Lung (tissue), 12 donors: ENCODE measurements around the gene CCDC149. TPM values are rescaled to one million over a fixed set of nuclear protein-coding genes. Genes with fewer than 3 reads are reported as not detected.

Source experiments
- ATAC-seq: fragments of 200-7000 bp; cut with Tn5 transposase; one replicate; pipeline ENCODE4 v1.9.1; 2020; ENCODE audit warnings: moderate number of reproducible peaks; ENCODE audit not compliant: insufficient read depth, low FRiP score
- DNase-seq, 3 donors: peaks; one replicate each; pipeline ENCODE4 v3.0.0-alpha.2; 2013 to 2017
- H3K27ac ChIP-seq, 2 donors: one replicate each; pipeline ENCODE4 v1.5.1; 2013; ENCODE audit warnings: mild to moderate bottlenecking in 2 of 2, moderate library complexity in 2 of 2, control low read depth in 1 of 2, inconsistent platforms in 1 of 2, low read depth in 1 of 2, low read length in 1 of 2
- H3K27me3 ChIP-seq, 3 donors: one replicate each; pipeline ENCODE4 v1.5.1; 2013; ENCODE audit warnings: low read length in 2 of 3; ENCODE audit not compliant: control insufficient read depth in 3 of 3, insufficient read depth in 3 of 3
- H3K36me3 ChIP-seq, 4 donors: one replicate each; pipeline ENCODE4 v1.5.1; 2013; ENCODE audit warnings: low read length in 4 of 4, mild to moderate bottlenecking in 1 of 4, moderate library complexity in 1 of 4; ENCODE audit not compliant: control insufficient read depth in 4 of 4, insufficient read depth in 4 of 4
- H3K4me1 ChIP-seq, 5 donors: one replicate each; pipeline ENCODE4 v1.5.1; 2013; ENCODE audit warnings: low read length in 5 of 5, mild to moderate bottlenecking in 2 of 5, moderate library complexity in 1 of 5; ENCODE audit not compliant: control insufficient read depth in 5 of 5, insufficient read depth in 5 of 5
- H3K4me3 ChIP-seq: one replicate; pipeline ENCODE4 v1.5.1; 2013; ENCODE audit warnings: mild to moderate bottlenecking, control low read depth, moderate library complexity
- H3K9ac ChIP-seq, 2 donors: one replicate each; pipeline ENCODE4 v1.5.1; 2013; ENCODE audit warnings: low read length in 2 of 2, control low read depth in 1 of 2; ENCODE audit not compliant: insufficient read depth in 1 of 2
- H3K9me3 ChIP-seq, 4 donors: one replicate each; pipeline ENCODE4 v1.5.1; 2013; ENCODE audit warnings: low read length in 3 of 4, mild to moderate bottlenecking in 1 of 4, moderate library complexity in 1 of 4; ENCODE audit not compliant: control insufficient read depth in 4 of 4, insufficient read depth in 3 of 4
- CTCF ChIP-seq: IDR thresholded peaks from 2 replicates; pipeline ENCODE4 v1.5.1; 2012; ENCODE audit warnings: mild to moderate bottlenecking; ENCODE audit errors: control extremely low read depth, extremely low read depth
- WGBS, 2 donors: extraction: QIAGEN DNeasy Blood & Tissue Kit; methylation state at CpG; one replicate each; pipeline ENCODE4 v1.1.7; 2013; 5-methylcytosine and 5-hydroxymethylcytosine counted together
- polyA plus RNA-seq, 2 donors: library from polyadenylated mRNA; stranded (reverse); fragments of 200-250 nt; gene quantifications; one replicate each; pipeline ENCODE4 v1.2.1, GENCODE V29; 2013
- total RNA-seq, 2 donors: library from RNA; depleted of rRNA in 1 of 2; stranded (reverse); fragments of >200 nt in 1 of 2; gene quantifications; one replicate each; pipeline ENCODE4 v1.2.1, GENCODE V29; 2014 to 2021
- donor health status: control.
- donor health status: control.
- donor health status: Bipolar disorder and iron deficiency.
- donor health status: healthy.
- donor health status: DM: yes; HTN: yes; CAD: no.

Gene CCDC149
- total and polyA plus RNA-seq, 4 donors = 8.6 to 21.4 (median 17.1) TPM

- Histone ChIP-seq H3K27ac (no peak overlapping the region), H3K4me3 (no peak overlapping the region), H3K4me1 (peaks cover 0 to 11% (median 0%) of the 10 kb centered on the region in 5 donors), H3K36me3 (no peaks in the 10 kb centered on the region), H3K9me3 (no peaks in the 10 kb centered on the region), H3K9ac (no peak overlapping the region), H3K27me3 (no peaks in the 10 kb centered on the region)
- 97 to 98% methylated on average over 6 of the region's 6 CpGs for whole genome bisulfite sequencing, 2 donors
- DNase-seq (no peak), ATAC-seq (no peak)
- TF ChIP-seq CTCF = no peak
Measured at GRCh38 chr4:24772952-24773351, 139.9 kb downstream of the CCDC149 start.

- H3K4me3 ChIP-seq = no peak overlapping the region
- no peaks in the 10 kb centered on the region for H3K27me3 ChIP-seq
- ATAC-seq = no peak
- H3K27ac ChIP-seq = no peak overlapping the region
- H3K36me3 ChIP-seq = no peaks in the 10 kb centered on the region
- no peak for DNase-seq
- no peak overlapping the region for H3K9ac ChIP-seq
- no peak for TF ChIP-seq CTCF
- 84 to 88% methylated on average over 5 of the region's 5 CpGs for WGBS, 2 donors
- H3K4me1 ChIP-seq = peaks cover 0 to 4% (median 0%) of the 10 kb centered on the region in 5 donors
- no peaks in the 10 kb centered on the region for H3K9me3 ChIP-seq
Measured at GRCh38 chr4:24772061-24772705, 140.7 kb downstream of the CCDC149 start.

- DNase-seq (peak; percentile 43 to 67 (median 57)), ATAC-seq (no peak)
- Histone ChIP-seq H3K27me3 (no peaks in the 10 kb centered on the region), H3K27ac (no peak overlapping the region), H3K36me3 (no peaks in the 10 kb centered on the region), H3K9ac (no peak overlapping the region), H3K4me3 (no peak overlapping the region), H3K9me3 (peaks cover 0 to 1% (median 0%) of the 10 kb centered on the region in 4 donors), H3K4me1 (peaks cover 0 to 2% (median 0%) of the 10 kb centered on the region in 5 donors)
- WGBS, 2 donors = 72 to 84% methylated on average over 4 of the region's 4 CpGs
- TF ChIP-seq CTCF = no peak
Measured at GRCh38 chr4:24771241-24771640, 141.6 kb downstream of the CCDC149 start.

- WGBS, 2 donors = 87 to 94% methylated on average over 4 of the region's 4 CpGs
- peaks cover 0 to 1% (median 0%) of the 10 kb centered on the region in 4 donors for H3K9me3 ChIP-seq
Measured at GRCh38 chr4:24770667-24771066, 142.2 kb downstream of the CCDC149 start.

More at GRCh38 chr4:24770667-24771066, 142.2 kb downstream of the CCDC149 start:
- H3K27me3 ChIP-seq = no peaks in the 10 kb centered on the region
- no peak for DNase-seq
- H3K36me3 ChIP-seq = no peaks in the 10 kb centered on the region
- TF ChIP-seq CTCF = no peak
- H3K27ac ChIP-seq = no peak overlapping the region
- peaks cover 0 to 2% (median 0%) of the 10 kb centered on the region in 5 donors for H3K4me1 ChIP-seq
- no peak overlapping the region for H3K9ac ChIP-seq
- no peak for ATAC-seq
- no peak overlapping the region for H3K4me3 ChIP-seq
